Small intestine (tissue), 7 donors: ENCODE results near the gene ARHGEF2. TPM values are rescaled to one million over a fixed set of nuclear protein-coding genes. Genes with fewer than 3 reads are reported as not detected.

Source experiments
- DNase-seq, 2 donors: peaks; one replicate each; pipeline versions ENCODE4 v3.0.0 to v3.0.0-alpha.2; 2013
- FAIRE-seq: peaks from 2 replicates; lab custom pipeline; 2012; peaks lifted over from hg19 to GRCh38; lab: Jason Lieb, UNC
- H3K27ac ChIP-seq, 3 donors: one replicate each; pipeline ENCODE4 v1.5.1; 2013; ENCODE audit warnings: low read length in 2 of 3, mild to moderate bottlenecking in 2 of 3, control low read depth in 1 of 3, inconsistent platforms in 1 of 3, low read depth in 1 of 3, moderate library complexity in 1 of 3
- H3K27me3 ChIP-seq, 3 donors: one replicate each; pipeline ENCODE4 v1.6.1; 2013; ENCODE audit warnings: low read length in 3 of 3, inconsistent platforms in 1 of 3; ENCODE audit not compliant: control insufficient read depth in 3 of 3, insufficient read depth in 3 of 3
- H3K36me3 ChIP-seq, 3 donors: one replicate each; pipeline ENCODE4 v1.6.1; 2013; ENCODE audit warnings: low read length in 3 of 3, inconsistent platforms in 1 of 3, low read depth in 1 of 3, mild to moderate bottlenecking in 1 of 3, moderate library complexity in 1 of 3; ENCODE audit not compliant: control insufficient read depth in 3 of 3, insufficient read depth in 2 of 3
- H3K4me1 ChIP-seq, 3 donors: one replicate each; pipeline ENCODE4 v1.6.1; 2013; ENCODE audit warnings: low read length in 2 of 3, inconsistent platforms in 1 of 3, low read depth in 1 of 3, mild to moderate bottlenecking in 1 of 3, moderate library complexity in 1 of 3; ENCODE audit not compliant: control insufficient read depth in 3 of 3, insufficient read depth in 2 of 3
- H3K4me3 ChIP-seq, 3 donors: one replicate each; pipeline ENCODE4 v1.5.1; 2013; ENCODE audit warnings: low read length in 3 of 3, control low read depth in 1 of 3, inconsistent platforms in 1 of 3, low read depth in 1 of 3, mild to moderate bottlenecking in 1 of 3, moderate library complexity in 1 of 3
- H3K9me3 ChIP-seq, 2 donors: one replicate each; pipeline ENCODE4 v1.6.1; 2013; ENCODE audit warnings: low read depth in 1 of 2, low read length in 1 of 2; ENCODE audit not compliant: control insufficient read depth in 2 of 2, insufficient read depth in 1 of 2
- whole genome bisulfite sequencing, 3 donors: extraction: QIAGEN DNeasy Blood & Tissue Kit; methylation state at CpG; one replicate each; pipeline ENCODE4 v1.1.7; 2013; 5-methylcytosine and 5-hydroxymethylcytosine counted together
- polyA plus RNA-seq, 4 donors: library from polyadenylated mRNA; stranded (reverse) in 3 of 4; unstranded in 1 of 4; fragments of 200-250 nt in 3 of 4; fragments of 120-200 nt in 1 of 4; gene quantifications; one replicate each; pipeline versions ENCODE4 v1.2.1 to v1.2.3, GENCODE V29; 2013
- donor health status: healthy with polysubstance abuse.
- donor health status: control.
- donor health status: control.
- donor health status: Bipolar disorder and iron deficiency.
- donor health status: healthy.

ARHGEF2 gene
- polyA plus RNA-seq, 4 donors = 14.6 to 61.6 (median 38.2) TPM

DNA sequence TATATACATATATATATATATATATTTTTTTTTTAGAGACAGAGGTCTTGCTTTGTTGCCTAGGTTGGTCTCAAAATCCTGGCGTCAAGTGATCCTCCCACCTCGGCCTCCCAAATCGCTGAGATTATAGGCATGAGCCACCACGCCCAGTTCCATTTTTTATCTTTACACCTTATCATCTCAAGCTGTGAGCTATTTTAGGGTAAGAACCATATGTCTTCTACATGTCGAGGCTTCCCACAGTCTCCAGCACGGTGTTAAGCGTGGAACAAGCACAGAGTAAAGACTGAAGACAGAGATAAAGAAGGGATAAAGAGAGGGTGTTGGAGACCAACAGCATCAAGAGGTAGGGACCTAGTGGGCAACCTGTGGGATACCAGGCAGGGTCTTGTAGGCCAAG is 14.2 kb downstream of the ARHGEF2 start:
- H3K4me1 ChIP-seq = peaks cover 0 to 25% (median 8%) of the 10 kb centered on the region in 3 donors
- H3K27ac ChIP-seq = no peak overlapping the region
- WGBS, 3 donors = 80 to 86% (median 84%) methylated on average over 7 of the region's 7 CpGs
- H3K36me3 ChIP-seq = peaks cover 29 to 98% (median 44%) of the 10 kb centered on the region in 3 donors
- no peak overlapping the region for H3K4me3 ChIP-seq
- DNase-seq = no peak
- FAIRE-seq = no peak
- H3K9me3 ChIP-seq = no peaks in the 10 kb centered on the region
- no peaks in the 10 kb centered on the region for H3K27me3 ChIP-seq

DNA sequence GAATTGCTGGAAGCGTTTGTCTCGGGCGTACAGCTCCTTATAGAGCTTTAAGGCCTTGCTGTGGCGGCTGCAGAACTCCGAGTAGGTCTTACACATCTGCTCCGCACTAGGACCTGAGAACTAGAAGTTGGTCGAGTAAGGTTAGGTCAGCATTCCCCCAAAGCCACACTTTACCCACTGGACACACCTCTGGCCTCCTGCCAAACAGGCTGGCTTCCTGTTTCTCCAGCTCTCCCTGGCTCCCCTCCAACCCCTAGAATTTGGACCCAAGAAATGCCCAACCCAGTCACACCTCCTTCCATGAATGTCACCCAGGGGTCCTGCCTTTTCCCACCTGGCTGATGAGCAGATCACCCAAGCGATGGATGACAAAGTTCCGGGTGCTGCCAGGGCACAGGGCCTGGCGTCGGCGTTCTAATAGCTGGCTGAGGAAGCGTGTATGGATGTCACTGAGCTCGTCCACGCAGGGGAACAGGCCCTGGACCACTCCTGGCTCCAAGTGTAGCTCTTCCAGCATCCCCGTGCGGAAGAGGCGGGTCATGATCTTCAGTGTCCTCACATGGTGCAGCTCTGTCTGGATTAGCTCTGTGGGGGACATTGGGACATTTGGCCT is 15.6 kb downstream of the ARHGEF2 start:
- 83 to 89% (median 89%) methylated on average over 18 of the region's 18 CpGs for WGBS, 3 donors
- H3K4me3 ChIP-seq = no peak overlapping the region
- no peaks in the 10 kb centered on the region for H3K27me3 ChIP-seq
- H3K9me3 ChIP-seq = no peaks in the 10 kb centered on the region
- no peak for FAIRE-seq
- no peak for DNase-seq
- peaks cover 0 to 16% (median 3%) of the 10 kb centered on the region in 3 donors for H3K4me1 ChIP-seq
- H3K27ac ChIP-seq = peak overlapping the region in 1 of 3 donors; percentile 18
- H3K36me3 ChIP-seq = peaks cover 30 to 96% (median 42%) of the 10 kb centered on the region in 3 donors

DNA sequence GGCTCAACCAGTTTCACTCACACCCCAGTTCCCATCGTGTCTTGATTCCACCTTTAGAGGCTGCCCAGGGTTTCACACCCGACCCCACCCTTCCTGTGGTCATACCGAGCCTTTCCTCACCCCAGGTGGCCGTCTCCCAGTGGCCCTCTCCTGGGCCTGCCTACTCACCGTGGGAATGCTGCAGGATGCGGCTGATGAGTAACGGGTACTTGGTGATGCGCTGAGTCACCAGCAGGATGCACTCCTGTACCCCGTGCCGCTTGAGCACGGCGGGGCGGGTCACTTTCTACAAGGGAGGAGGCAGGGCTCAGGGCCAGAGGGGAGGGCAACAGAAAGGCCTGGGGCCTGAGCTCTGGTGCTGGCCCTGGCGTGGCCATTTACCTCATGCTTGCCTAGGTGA is 16.4 kb downstream of the ARHGEF2 start:
- peaks cover 30 to 92% (median 47%) of the 10 kb centered on the region in 3 donors for H3K36me3 ChIP-seq
- H3K4me1 ChIP-seq = peaks cover 0 to 10% (median 3%) of the 10 kb centered on the region in 3 donors
- H3K9me3 ChIP-seq = no peaks in the 10 kb centered on the region
- H3K27me3 ChIP-seq = no peaks in the 10 kb centered on the region
- DNase-seq = no peak
- FAIRE-seq = no peak
- 46 to 62% (median 58%) methylated on average over 13 to 14 of the region's 14 CpGs for WGBS, 3 donors
- no peak overlapping the region for H3K4me3 ChIP-seq
- H3K27ac ChIP-seq = peak overlapping the region in 1 of 3 donors; percentile 50

DNA sequence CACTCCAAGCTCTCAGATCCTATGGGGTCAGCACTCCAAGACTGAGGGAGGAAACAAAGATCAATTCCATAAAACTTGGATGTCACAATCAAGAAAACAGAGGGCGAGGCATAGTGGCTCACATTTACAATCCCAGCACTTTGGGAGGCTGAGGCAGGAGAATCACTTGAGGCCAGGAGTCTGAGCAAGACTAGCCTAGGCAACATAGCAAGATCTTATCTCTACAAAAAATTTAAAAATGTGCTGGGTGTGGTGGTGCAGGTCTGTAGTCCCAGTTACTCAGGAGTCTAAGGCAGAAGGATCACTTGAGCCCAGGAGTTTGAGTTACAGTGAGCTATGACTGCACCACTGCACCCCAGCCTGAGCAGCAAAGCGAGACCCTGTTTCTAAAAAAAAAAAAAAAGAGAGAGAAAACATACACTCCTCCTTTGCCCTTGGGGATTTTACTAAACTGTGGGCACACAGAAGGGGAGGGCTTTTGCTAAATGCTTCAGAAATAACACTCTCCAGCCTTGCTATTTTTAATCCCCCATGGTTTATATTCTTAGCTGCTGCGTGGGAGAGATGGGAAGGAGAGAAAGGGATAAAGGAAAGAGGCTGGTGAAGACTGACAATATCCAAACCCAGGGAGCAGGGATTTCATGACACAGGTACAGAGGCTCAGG is 18.1 kb downstream of the ARHGEF2 start:
- H3K4me3 ChIP-seq = no peak overlapping the region
- peaks cover 21 to 91% (median 38%) of the 10 kb centered on the region in 3 donors for H3K36me3 ChIP-seq
- H3K4me1 ChIP-seq = peaks cover 0 to 3% (median 0%) of the 10 kb centered on the region in 3 donors
- 83 to 96% (median 85%) methylated on average over 3 of the region's 3 CpGs for WGBS, 3 donors
- no peaks in the 10 kb centered on the region for H3K9me3 ChIP-seq
- peak overlapping the region in 1 of 3 donors; percentile 27 for H3K27ac ChIP-seq
- no peaks in the 10 kb centered on the region for H3K27me3 ChIP-seq
- FAIRE-seq (no peak), DNase-seq (no peak)

DNA sequence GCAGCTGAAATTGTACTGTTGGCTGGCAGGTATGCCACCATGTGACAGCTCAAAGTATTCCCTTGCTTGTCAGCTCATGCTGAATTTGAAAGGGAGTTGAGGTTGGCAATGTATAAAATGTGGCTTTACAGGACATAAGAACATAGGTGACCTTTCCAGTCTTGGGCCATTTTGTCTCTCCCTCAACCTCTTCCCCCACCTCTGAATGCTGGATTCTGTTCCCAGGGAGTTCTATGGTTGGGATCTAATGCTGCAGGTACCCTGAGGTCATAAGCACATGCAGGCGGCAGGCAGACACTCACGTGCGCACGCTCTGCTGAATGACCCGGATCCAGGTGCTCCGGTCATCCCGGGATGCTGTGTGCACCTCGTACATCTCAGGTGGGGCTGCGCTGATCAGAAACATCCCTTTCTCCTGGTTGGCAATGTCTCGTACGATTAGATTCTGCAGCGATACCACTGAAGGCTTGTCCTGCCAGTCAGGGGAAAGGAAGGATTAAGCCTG is 20.9 kb downstream of the ARHGEF2 start:
- H3K27ac ChIP-seq = no peak overlapping the region
- FAIRE-seq (no peak), DNase-seq (no peak)
- H3K27me3 ChIP-seq = no peaks in the 10 kb centered on the region
- no peaks in the 10 kb centered on the region for H3K9me3 ChIP-seq
- WGBS, 3 donors = 90 to 94% (median 91%) methylated on average over 12 of the region's 12 CpGs
- H3K4me3 ChIP-seq = no peak overlapping the region
- H3K4me1 ChIP-seq = no peaks in the 10 kb centered on the region
- H3K36me3 ChIP-seq = peaks cover 21 to 85% (median 30%) of the 10 kb centered on the region in 3 donors

DNA sequence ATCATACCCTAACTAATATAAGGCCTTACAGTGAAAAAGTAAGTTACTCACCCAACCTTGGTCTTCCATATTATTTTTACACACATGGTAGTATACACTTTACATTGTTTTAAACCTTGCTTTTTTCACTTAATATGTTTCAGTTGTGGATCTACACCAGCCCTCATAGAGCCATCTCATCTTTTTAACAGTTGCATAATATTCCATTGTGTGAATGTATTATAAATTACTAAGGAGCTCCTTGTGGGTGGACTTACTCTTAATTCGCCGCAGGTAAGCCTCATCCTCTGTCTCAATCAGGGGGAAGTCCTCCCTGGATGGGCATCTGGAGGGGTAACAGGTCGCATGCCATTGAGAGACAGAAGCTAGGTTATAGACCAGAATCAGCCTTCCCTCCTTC is 23.7 kb downstream of the ARHGEF2 start:
- H3K36me3 ChIP-seq = peaks cover 31 to 85% (median 34%) of the 10 kb centered on the region in 3 donors
- H3K27me3 ChIP-seq = no peaks in the 10 kb centered on the region
- DNase-seq (no peak), FAIRE-seq (no peak)
- 96 to 100% (median 100%) methylated on average over 3 of the region's 3 CpGs for WGBS, 3 donors
- H3K27ac ChIP-seq = no peak overlapping the region
- H3K4me1 ChIP-seq = no peaks in the 10 kb centered on the region
- H3K4me3 ChIP-seq = no peak overlapping the region
- no peaks in the 10 kb centered on the region for H3K9me3 ChIP-seq

DNA sequence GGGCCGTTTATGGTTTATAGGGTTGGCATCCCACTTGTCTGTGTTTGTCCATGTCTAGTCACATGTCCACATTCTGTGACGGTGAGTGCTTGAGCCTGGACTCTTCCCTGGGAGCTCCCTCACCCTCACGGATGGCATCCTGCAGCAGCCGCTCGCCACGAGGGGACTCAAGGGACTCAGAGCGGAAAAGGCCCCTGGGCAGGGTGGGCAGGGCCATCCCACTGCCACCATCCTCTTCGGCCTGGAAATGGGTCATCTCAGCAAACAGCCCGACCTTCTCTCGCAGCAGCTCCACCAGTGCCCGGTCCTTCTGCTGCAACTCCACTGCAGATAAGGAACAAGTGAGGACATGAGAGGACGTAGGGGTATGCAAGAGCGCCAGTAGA is 25.8 kb downstream of the ARHGEF2 start:
- DNase-seq = no peak
- 93 to 94% (median 93%) methylated on average over 13 of the region's 13 CpGs for WGBS, 3 donors
- Histone ChIP-seq H3K9me3 (no peaks in the 10 kb centered on the region), H3K36me3 (peaks cover 31 to 86% (median 32%) of the 10 kb centered on the region in 3 donors), H3K27me3 (no peaks in the 10 kb centered on the region), H3K27ac (no peak overlapping the region), H3K4me1 (no peaks in the 10 kb centered on the region), H3K4me3 (no peak overlapping the region)
- no peak for FAIRE-seq

DNA sequence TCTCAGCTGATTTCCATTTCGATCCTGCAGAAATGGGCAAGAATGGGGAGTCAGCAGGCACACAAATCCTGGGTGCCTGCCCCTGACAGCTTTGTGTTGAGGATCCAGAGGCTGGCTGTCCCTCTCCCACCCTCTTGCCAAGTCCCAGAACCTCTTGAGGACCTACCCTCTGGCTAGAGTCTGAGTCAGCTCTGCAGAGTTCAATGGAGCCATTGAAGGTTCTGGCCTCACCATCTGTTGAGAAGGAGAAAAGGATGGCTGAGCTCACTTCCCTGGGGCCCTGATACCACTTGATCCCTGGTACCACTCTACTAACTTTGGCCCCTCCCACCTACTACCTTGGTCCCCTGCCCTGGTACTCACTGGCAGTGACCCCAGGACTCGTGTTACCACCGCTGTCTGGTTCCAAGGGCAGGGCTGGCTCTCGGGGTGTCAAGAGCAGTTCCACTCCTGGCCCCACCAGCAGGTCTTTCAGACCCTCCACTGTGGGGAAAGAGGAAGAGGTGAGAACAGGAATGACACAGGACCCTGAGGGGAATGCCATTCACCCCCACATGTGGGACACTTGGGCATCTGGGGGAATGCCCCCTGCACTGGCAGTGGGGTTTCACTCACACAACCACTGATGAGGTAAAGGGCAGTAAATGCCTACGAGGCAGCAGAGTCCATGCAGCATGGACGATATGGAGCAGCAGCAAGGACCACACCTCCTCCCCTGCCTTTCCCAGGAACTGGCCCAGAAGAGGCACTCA is 26.4 kb downstream of the ARHGEF2 start:
- Histone ChIP-seq H3K9me3 (no peaks in the 10 kb centered on the region), H3K27me3 (no peaks in the 10 kb centered on the region), H3K4me3 (no peak overlapping the region), H3K36me3 (peaks cover 30 to 89% (median 30%) of the 10 kb centered on the region in 3 donors), H3K4me1 (no peaks in the 10 kb centered on the region), H3K27ac (no peak overlapping the region)
- 78 to 86% (median 84%) methylated on average over 6 of the region's 6 CpGs for WGBS, 3 donors
- no peak for DNase-seq
- FAIRE-seq = no peak
